ENCODE data around the gene DDX10. TPM values are rescaled to one million over a fixed set of nuclear protein-coding genes. Genes with fewer than 3 reads are reported as not detected.

DDX10 gene
- polyA plus RNA-seq, 1 donor (not counting 4 experiments of a cell fraction or from before 2014, with no cell fraction given): 32.3 TPM

- DNase-seq (ENCODE audit: low read depth, low spot score) (no peak), FAIRE-seq (no peak)
- Histone ChIP-seq H3K36me3 (ENCODE audit: control insufficient read depth in 2 of 2, extremely low read depth in 1 of 2, insufficient read depth in 2 of 2, low read length in 2 of 2) (no peaks in the 10 kb centered on the region), H2AFZ (ENCODE audit: control insufficient read depth, low read length) (no peak overlapping the region), H3K4me1 (ENCODE audit: control insufficient read depth, extremely low read depth, insufficient read depth, low read length) (peaks cover 12% of the 10 kb centered on the region), H3K27ac (ENCODE audit: control insufficient read depth, insufficient read depth, low read length) (no peak overlapping the region), H3K9ac (ENCODE audit: control insufficient read depth, extremely low read depth, insufficient read depth, low read length) (no peak overlapping the region), H3K9me1 (ENCODE audit: control insufficient read depth, extremely low read depth, insufficient read depth, low read length) (no peaks in the 10 kb centered on the region), H3K79me2 (ENCODE audit: control insufficient read depth, insufficient read depth, low read length) (no peaks in the 10 kb centered on the region), H3K9me3 (ENCODE audit: control insufficient read depth, low read depth, low read length) (no peaks in the 10 kb centered on the region), H4K20me1 (ENCODE audit: control insufficient read depth, extremely low read depth, insufficient read depth, low read length) (no peaks in the 10 kb centered on the region), H3K4me2 (ENCODE audit: control insufficient read depth, extremely low read depth, insufficient read depth, low read depth, low read length) (no peak overlapping the region), H3K27me3 (ENCODE audit: control insufficient read depth, extremely low read depth, insufficient read depth, low read length) (no peaks in the 10 kb centered on the region), H3K4me3 (ENCODE audit: control insufficient read depth in 2 of 3, extremely low read depth in 1 of 3, insufficient read depth in 2 of 3, low read depth in 1 of 3, low read length in 3 of 3) (no peak overlapping the region)
- dilution Hi-C loops (cut with MboI; ENCODE audit: extremely low pct_ligation_motif_present, low sequenced_read_pairs): no loop called here
- TF ChIP-seq EZH2 (IDR thresholded peaks at IDR 0.05; ENCODE audit: low read length) (no peak), CTCF (optimal IDR thresholded peaks at IDR 0.05 in 1 of 3, IDR thresholded peaks at IDR 0.05 in 1 of 3, conservative IDR thresholded peaks at IDR 0.05 in 1 of 3; ENCODE audit: extremely low read depth in 1 of 3, insufficient read depth in 2 of 3, low read length in 3 of 3) (no peak)
Measured at GRCh38 chr11:108933630-108934029, 268.8 kb downstream of the DDX10 start.

- H3K4me1 ChIP-seq (ENCODE audit: control insufficient read depth, extremely low read depth, insufficient read depth, low read length): peaks cover 7% of the 10 kb centered on the region
- no peak overlapping the region for H3K27ac ChIP-seq (ENCODE audit: control insufficient read depth, insufficient read depth, low read length)
- no peak overlapping the region for H2AFZ ChIP-seq (ENCODE audit: control insufficient read depth, low read length)
- no peaks in the 10 kb centered on the region for H3K79me2 ChIP-seq (ENCODE audit: control insufficient read depth, insufficient read depth, low read length)
- no peak overlapping the region for H3K4me2 ChIP-seq (ENCODE audit: control insufficient read depth, extremely low read depth, insufficient read depth, low read depth, low read length)
- FAIRE-seq (no peak), DNase-seq (ENCODE audit: low read depth, low spot score) (no peak)
- no peak overlapping the region for H3K9ac ChIP-seq (ENCODE audit: control insufficient read depth, extremely low read depth, insufficient read depth, low read length)
- dilution Hi-C loops (cut with MboI; ENCODE audit: extremely low pct_ligation_motif_present, low sequenced_read_pairs): no loop called here
- H3K27me3 ChIP-seq (ENCODE audit: control insufficient read depth, extremely low read depth, insufficient read depth, low read length): no peaks in the 10 kb centered on the region
- H3K4me3 ChIP-seq (ENCODE audit: control insufficient read depth in 2 of 3, extremely low read depth in 1 of 3, insufficient read depth in 2 of 3, low read depth in 1 of 3, low read length in 3 of 3): no peak overlapping the region
- no peak for TF ChIP-seq EZH2 (IDR thresholded peaks at IDR 0.05; ENCODE audit: low read length)
- no peak for TF ChIP-seq CTCF (optimal IDR thresholded peaks at IDR 0.05 in 1 of 3, IDR thresholded peaks at IDR 0.05 in 1 of 3, conservative IDR thresholded peaks at IDR 0.05 in 1 of 3; ENCODE audit: extremely low read depth in 1 of 3, insufficient read depth in 2 of 3, low read length in 3 of 3)
- H3K9me1 ChIP-seq (ENCODE audit: control insufficient read depth, extremely low read depth, insufficient read depth, low read length): no peaks in the 10 kb centered on the region
- H4K20me1 ChIP-seq (ENCODE audit: control insufficient read depth, extremely low read depth, insufficient read depth, low read length): no peaks in the 10 kb centered on the region
- no peaks in the 10 kb centered on the region for H3K36me3 ChIP-seq (ENCODE audit: control insufficient read depth in 2 of 2, extremely low read depth in 1 of 2, insufficient read depth in 2 of 2, low read length in 2 of 2)
- H3K9me3 ChIP-seq (ENCODE audit: control insufficient read depth, low read depth, low read length): no peaks in the 10 kb centered on the region
Measured at GRCh38 chr11:108934289-108934688, 269.4 kb downstream of the DDX10 start.
